GM12878 (cell line): Measurements from ENCODE around the gene TSPAN11.

Experiments
- ASH2L ChIP-seq: fragments of 300-600, 200-600 bp; sonication (generic); IDR thresholded peaks from 2 replicates; pipeline ENCODE4 v1.6.1; 2017; ENCODE audit warnings: low read depth, mild to moderate bottlenecking, borderline replicate concordance
- CTCF ChIP-seq, 3 experiments: IDR thresholded peaks in 2 of 3; conservative IDR thresholded peaks in 1 of 3; 2 replicates each; pipeline ENCODE4 v1.5.1; 2011; ENCODE audit warnings: low read depth in 3 of 3, low read length in 3 of 3, mild to moderate bottlenecking in 3 of 3, control low read depth in 2 of 3, moderate library complexity in 2 of 3, inconsistent platforms in 1 of 3, mixed read lengths in 1 of 3; ENCODE audit not compliant: control insufficient read depth in 2 of 3, insufficient read depth in 1 of 3; ENCODE audit errors: extremely low read depth in 1 of 3
- GABPA ChIP-seq: IDR thresholded peaks from 2 replicates; pipeline ENCODE4 v1.6.1; 2014; ENCODE audit warnings: antibody characterized with exemption, low read depth, mild to moderate bottlenecking, inconsistent platforms
- HDAC6 ChIP-seq: fragments of 200-600 bp; sonication (generic); IDR thresholded peaks from one replicate; pipeline ENCODE4 v1.8.0; 2017; ENCODE audit warnings: antibody characterized with exemption; ENCODE audit not compliant: unreplicated experiment
- JUNB ChIP-seq: IDR thresholded peaks from 2 replicates; pipeline ENCODE4 v1.6.1; 2016; ENCODE audit warnings: antibody characterized with exemption, mild to moderate bottlenecking
- MTA3 ChIP-seq: IDR thresholded peaks from 2 replicates; pipeline ENCODE4 v1.6.1; 2012; ENCODE audit warnings: low read length, inconsistent platforms, borderline replicate concordance
- POLR2A ChIP-seq: IDR thresholded peaks from 2 replicates; pipeline ENCODE4 v1.6.1; 2011; ENCODE audit warnings: low read depth, mild to moderate bottlenecking, low read length
- POLR2AphosphoS2 ChIP-seq: IDR thresholded peaks from 2 replicates; pipeline ENCODE4 v1.6.1; 2011; ENCODE audit warnings: low read depth, mild to moderate bottlenecking, low read length, improper control_type of control experiment, moderate library complexity
- RFX5 ChIP-seq: IDR thresholded peaks from 2 replicates; pipeline ENCODE4 v1.6.1; 2011; ENCODE audit warnings: low read depth, low read length, improper control_type of control experiment
- ZNF274 ChIP-seq: IDR thresholded peaks from one replicate; pipeline ENCODE4 v1.8.0; 2011; ENCODE audit not compliant: insufficient read length, insufficient read depth
- TF ChIP-seq, protein P1 (sequence below): IDR thresholded peaks from 2 replicates; pipeline ENCODE4 v1.6.1; 2012; ENCODE audit warnings: low read depth, low read length, improper control_type of control experiment
- TF ChIP-seq, protein P2 (sequence below): fragments of 150-350 bp; IDR thresholded peaks from 2 replicates; pipeline ENCODE4 v1.6.1; 2016; ENCODE audit warnings: low read depth, low read length

GRCh38 chr12:31021181-31021580 is 94.6 kb downstream of the TSPAN11 start:
- no peak for TF ChIP-seq HDAC6
- TF ChIP-seq, protein P1, sequence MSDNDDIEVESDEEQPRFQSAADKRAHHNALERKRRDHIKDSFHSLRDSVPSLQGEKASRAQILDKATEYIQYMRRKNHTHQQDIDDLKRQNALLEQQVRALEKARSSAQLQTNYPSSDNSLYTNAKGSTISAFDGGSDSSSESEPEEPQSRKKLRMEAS: no peak
- TF ChIP-seq ZNF274: no peak
- no peak for TF ChIP-seq CTCF (IDR thresholded peaks at IDR 0.05 in 2 of 3, conservative IDR thresholded peaks at IDR 0.05 in 1 of 3; ENCODE audit: control insufficient read depth in 2 of 3, extremely low read depth in 1 of 3, insufficient read depth in 1 of 3, low read depth in 3 of 3, low read length in 3 of 3)
- TF ChIP-seq GABPA: no peak
- TF ChIP-seq POLR2A: no peak
- no peak for TF ChIP-seq ASH2L
- no peak for TF ChIP-seq RFX5
- no peak for TF ChIP-seq MTA3
- TF ChIP-seq POLR2AphosphoS2: no peak
- TF ChIP-seq JUNB: no peak
- TF ChIP-seq, protein P2, sequence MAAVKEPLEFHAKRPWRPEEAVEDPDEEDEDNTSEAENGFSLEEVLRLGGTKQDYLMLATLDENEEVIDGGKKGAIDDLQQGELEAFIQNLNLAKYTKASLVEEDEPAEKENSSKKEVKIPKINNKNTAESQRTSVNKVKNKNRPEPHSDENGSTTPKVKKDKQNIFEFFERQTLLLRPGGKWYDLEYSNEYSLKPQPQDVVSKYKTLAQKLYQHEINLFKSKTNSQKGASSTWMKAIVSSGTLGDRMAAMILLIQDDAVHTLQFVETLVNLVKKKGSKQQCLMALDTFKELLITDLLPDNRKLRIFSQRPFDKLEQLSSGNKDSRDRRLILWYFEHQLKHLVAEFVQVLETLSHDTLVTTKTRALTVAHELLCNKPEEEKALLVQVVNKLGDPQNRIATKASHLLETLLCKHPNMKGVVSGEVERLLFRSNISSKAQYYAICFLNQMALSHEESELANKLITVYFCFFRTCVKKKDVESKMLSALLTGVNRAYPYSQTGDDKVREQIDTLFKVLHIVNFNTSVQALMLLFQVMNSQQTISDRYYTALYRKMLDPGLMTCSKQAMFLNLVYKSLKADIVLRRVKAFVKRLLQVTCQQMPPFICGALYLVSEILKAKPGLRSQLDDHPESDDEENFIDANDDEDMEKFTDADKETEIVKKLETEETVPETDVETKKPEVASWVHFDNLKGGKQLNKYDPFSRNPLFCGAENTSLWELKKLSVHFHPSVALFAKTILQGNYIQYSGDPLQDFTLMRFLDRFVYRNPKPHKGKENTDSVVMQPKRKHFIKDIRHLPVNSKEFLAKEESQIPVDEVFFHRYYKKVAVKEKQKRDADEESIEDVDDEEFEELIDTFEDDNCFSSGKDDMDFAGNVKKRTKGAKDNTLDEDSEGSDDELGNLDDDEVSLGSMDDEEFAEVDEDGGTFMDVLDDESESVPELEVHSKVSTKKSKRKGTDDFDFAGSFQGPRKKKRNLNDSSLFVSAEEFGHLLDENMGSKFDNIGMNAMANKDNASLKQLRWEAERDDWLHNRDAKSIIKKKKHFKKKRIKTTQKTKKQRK: no peak
